Calu3 (cell line): ENCODE measurements around the gene SLC22A1. TPM values are rescaled to one million over a fixed set of nuclear protein-coding genes. Genes with fewer than 3 reads are reported as not detected.

ENCODE experiments used
- BruUV-seq: library from RNA; stranded (reverse); fragments of 400-500 nt; replicated peaks from 2 replicates; lab custom pipeline; 2021; lab: Mats Ljungman, UMichigan
- CTCF ChIA-PET: fragments of 300-600 bp; sonication (Branson Sonifier 250); formaldehyde crosslinking; loops from one replicate; lab custom pipeline; 2022; ENCODE audit warnings: antibody characterized with exemption; lab: Charles Lee
- DNase-seq: peaks from one replicate; pipeline ENCODE4 v3.0.0; 2022
- H3K27ac Mint-ChIP-seq: one replicate; pipeline ENCODE4 v1.8.0; 2022; ENCODE audit warnings: mixed read lengths; ENCODE audit not compliant: unreplicated experiment
- H3K27me3 Mint-ChIP-seq: one replicate; pipeline ENCODE4 v1.8.0; 2022; ENCODE audit warnings: mixed read lengths; ENCODE audit not compliant: unreplicated experiment
- H3K36me3 Mint-ChIP-seq: one replicate; pipeline ENCODE4 v1.8.0; 2022; ENCODE audit warnings: mild to moderate bottlenecking, moderate library complexity, mixed read lengths; ENCODE audit not compliant: insufficient read depth, unreplicated experiment
- H3K4me1 Mint-ChIP-seq: one replicate; pipeline ENCODE4 v1.8.0; 2022; ENCODE audit warnings: mild to moderate bottlenecking, low read depth, mixed read lengths; ENCODE audit not compliant: unreplicated experiment
- H3K4me3 Mint-ChIP-seq: one replicate; pipeline ENCODE4 v1.8.0; 2022; ENCODE audit warnings: mild to moderate bottlenecking, low read depth, moderate library complexity, mixed read lengths; ENCODE audit not compliant: unreplicated experiment
- H3K9me3 Mint-ChIP-seq: one replicate; pipeline ENCODE4 v1.8.0; 2022; ENCODE audit warnings: low read depth, mixed read lengths; ENCODE audit not compliant: unreplicated experiment
- intact Hi-C: fragments of 100-400 bp; cut with micrococcal nuclease; formaldehyde crosslinking; loops from one replicate; pipeline ENCODE4 v1.10.0; 2022; ENCODE audit not compliant: unreplicated experiment
- total RNA-seq: library from RNA; stranded (reverse); gene quantifications from 2 replicates; pipeline ENCODE4 v1.2.3, GENCODE V29; 2022
- TF ChIP-seq, protein P1 (sequence below): fragments of 200-600 bp; IDR thresholded peaks from one replicate; pipeline ENCODE4 v1.8.0; 2022; ENCODE audit warnings: antibody characterized with exemption; ENCODE audit not compliant: unreplicated experiment

SLC22A1 gene
- total RNA-seq, 1 experiment from 2014 or later: 5.0 TPM

DNA sequence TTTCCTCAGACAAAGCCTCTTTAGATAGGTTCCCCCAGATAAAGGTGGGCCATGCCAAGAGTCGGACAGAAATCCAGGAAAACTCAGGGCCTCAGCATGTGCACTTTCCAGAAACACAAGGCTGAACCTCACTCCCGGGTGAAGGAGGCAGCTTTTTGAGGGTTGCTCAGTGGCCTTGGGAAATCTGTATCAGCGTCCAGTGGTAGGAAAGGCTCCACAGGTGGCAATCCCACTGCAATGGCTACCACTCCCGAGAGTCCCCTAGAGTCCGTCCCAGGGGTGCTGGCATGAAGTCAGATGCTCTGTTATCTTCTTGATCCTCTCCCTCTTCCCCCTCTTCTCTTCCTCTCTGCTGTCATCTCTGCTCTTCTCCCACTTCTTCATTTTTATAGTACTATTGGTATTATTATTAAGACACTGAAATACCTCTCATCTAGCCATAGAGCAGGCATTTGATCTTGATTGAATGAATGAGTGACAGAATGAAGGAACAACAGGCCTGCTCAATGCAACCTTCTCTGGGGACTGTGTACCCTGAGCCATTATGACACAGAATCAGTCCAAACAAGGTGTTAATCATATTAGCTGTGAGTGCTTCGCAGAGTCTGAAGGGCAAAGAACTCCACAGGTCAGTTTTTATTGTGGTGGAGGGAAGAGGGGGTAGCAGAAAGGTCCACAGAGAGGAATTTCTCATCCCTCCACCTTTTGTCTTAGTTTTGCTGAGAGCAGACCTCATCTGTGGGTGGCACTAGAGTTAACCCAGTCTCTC is 13.3 kb downstream of the SLC22A1 start:
- no peaks in the 10 kb centered on the region for H3K27me3 Mint-ChIP-seq
- peaks cover 24% of the 10 kb centered on the region for H3K4me1 Mint-ChIP-seq
- peaks cover 12% of the 10 kb centered on the region for H3K36me3 Mint-ChIP-seq
- DNase-seq: no peak
- no TSS peak for BruUV-seq
- H3K27ac Mint-ChIP-seq: no peak overlapping the region
- CTCF ChIA-PET: no interaction called here
- TF ChIP-seq, protein P1, sequence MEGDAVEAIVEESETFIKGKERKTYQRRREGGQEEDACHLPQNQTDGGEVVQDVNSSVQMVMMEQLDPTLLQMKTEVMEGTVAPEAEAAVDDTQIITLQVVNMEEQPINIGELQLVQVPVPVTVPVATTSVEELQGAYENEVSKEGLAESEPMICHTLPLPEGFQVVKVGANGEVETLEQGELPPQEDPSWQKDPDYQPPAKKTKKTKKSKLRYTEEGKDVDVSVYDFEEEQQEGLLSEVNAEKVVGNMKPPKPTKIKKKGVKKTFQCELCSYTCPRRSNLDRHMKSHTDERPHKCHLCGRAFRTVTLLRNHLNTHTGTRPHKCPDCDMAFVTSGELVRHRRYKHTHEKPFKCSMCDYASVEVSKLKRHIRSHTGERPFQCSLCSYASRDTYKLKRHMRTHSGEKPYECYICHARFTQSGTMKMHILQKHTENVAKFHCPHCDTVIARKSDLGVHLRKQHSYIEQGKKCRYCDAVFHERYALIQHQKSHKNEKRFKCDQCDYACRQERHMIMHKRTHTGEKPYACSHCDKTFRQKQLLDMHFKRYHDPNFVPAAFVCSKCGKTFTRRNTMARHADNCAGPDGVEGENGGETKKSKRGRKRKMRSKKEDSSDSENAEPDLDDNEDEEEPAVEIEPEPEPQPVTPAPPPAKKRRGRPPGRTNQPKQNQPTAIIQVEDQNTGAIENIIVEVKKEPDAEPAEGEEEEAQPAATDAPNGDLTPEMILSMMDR: no peak
- H3K9me3 Mint-ChIP-seq: no peaks in the 10 kb centered on the region
- intact Hi-C loops: loop anchor here (5.0 kb wide), 1 partner anchor 257 kb away; no protein-coding TSS in a partner anchor
- H3K4me3 Mint-ChIP-seq: no peak overlapping the region

DNA sequence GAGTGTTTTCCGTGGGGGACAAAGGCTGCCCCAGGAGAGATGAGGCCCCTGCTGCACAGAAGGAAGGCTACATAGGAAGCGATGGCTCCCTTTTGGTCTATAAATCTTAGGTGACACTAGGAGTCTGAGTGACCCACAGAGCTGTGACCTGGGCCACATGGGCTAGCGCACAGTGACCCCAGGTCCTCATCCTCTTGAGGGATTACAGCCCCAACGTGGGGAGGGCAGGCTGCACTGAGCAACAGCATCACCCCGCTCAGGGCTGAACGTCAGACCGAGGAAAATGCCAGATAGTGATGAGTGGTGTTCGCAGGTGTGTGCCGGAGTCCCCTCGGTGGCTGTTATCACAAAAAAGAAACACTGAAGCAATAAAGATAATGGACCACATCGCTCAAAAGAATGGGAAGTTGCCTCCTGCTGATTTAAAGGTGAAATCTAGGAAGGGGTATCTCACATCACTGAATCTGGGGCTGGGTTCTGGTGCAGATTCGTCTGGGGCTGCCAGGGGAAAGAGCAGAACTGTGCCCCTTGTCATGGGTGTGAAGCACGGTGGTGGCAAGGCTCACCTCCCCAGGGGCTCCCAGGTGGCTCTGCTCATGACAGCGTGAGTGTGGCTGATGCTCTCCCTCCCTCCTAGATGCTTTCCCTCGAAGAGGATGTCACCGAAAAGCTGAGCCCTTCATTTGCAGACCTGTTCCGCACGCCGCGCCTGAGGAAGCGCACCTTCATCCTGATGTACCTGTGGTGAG is 14.5 kb downstream of the SLC22A1 start:
- no peaks in the 10 kb centered on the region for H3K27me3 Mint-ChIP-seq
- TF ChIP-seq, protein P1: no peak
- DNase-seq: no peak
- H3K4me1 Mint-ChIP-seq: peaks cover 24% of the 10 kb centered on the region
- no TSS peak for BruUV-seq
- no peak overlapping the region for H3K27ac Mint-ChIP-seq
- H3K4me3 Mint-ChIP-seq: no peak overlapping the region
- H3K9me3 Mint-ChIP-seq: no peaks in the 10 kb centered on the region
- CTCF ChIA-PET: no interaction called here
- intact Hi-C loops: loop anchor here (5.0 kb wide), 1 partner anchor 256 kb away; no protein-coding TSS in a partner anchor
- peaks cover 8% of the 10 kb centered on the region for H3K36me3 Mint-ChIP-seq

DNA sequence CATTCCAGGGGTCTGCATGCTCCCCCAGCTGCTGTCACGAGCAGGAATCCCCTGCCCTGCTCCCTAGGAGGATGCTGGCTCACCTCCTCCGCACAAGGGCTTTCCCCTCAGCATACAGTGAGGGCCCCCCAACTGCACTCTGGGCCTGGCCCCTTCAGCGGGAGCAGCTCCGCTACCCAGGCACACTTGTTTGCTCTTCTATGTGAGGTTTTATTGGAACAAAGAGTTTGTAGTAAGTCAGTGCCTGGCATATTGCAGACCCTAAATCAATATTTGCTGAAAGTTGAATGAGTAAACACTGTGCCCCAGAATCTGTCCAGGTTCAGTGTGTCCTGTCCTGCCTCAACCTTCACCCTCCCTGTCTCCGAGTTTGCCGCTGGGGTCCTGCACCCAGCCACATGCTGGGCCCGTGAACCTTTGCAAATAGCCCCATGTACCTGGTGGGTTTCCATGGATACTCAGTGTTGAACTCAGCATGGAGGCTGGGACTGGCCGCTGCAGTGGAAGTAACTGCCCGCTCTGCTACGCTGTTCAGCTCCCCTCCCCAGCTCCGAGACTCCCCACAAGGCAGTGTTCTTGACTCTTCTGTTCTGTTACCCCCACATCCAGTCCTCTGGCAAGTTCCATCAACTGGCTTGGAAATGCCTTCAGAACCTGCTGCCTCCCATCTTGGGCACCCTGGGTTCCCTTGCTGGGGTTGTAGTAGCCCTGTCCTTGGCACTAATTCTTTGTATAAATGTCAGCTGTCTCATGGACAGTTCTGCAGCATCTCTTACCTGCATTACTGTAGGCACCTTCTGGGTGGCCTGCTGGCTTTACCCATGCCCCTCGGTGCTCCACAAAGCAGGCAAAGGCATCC is 15.7 kb downstream of the SLC22A1 start:
- H3K36me3 Mint-ChIP-seq: peaks cover 5% of the 10 kb centered on the region
- intact Hi-C loops: loop anchor here (5.0 kb wide), 1 partner anchor 255 kb away; no protein-coding TSS in a partner anchor
- CTCF ChIA-PET: interaction anchor here (0.6 to 1.9 kb wide), 9 partner anchors 10 to 396 kb away, joined by 3 to 24 read pairs (median 6); no protein-coding TSS in a partner anchor
- BruUV-seq: no TSS peak
- no peaks in the 10 kb centered on the region for H3K9me3 Mint-ChIP-seq
- no peaks in the 10 kb centered on the region for H3K27me3 Mint-ChIP-seq
- TF ChIP-seq, protein P1: no peak
- H3K27ac Mint-ChIP-seq: no peak overlapping the region
- peaks cover 24% of the 10 kb centered on the region for H3K4me1 Mint-ChIP-seq
- no peak for DNase-seq
- H3K4me3 Mint-ChIP-seq: no peak overlapping the region
